HCEC 1CT (cell line): ENCODE measurements around the gene CEP89.
A peak's percentile ranks its signal among the peaks of the same experiment; 100 is the strongest.

Experiments
- DNase-seq: peaks from one replicate; pipeline ENCODE4 v3.0.0-alpha.2; 2017

Gene CEP89

DNA sequence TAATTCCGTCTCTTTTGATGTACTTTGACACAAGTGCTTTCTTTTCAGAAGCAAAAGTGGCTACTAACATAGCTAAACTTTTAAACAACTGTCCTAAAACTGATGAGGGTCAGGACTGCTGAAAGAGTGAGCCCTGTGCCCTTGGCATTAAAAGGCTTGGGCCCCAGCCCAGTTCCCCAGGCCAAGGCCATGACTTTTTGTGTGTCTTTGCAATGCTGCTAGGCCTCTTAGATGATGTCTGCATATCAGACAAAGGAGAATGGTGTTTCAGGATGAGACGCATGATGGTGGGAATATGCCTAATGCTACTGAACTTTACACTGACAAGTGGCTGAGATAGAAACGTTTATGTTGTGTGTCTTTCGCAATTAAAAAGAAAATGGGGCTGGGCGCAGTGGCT is 140.1 kb downstream of the CEP89 start:
- DNase-seq: no peak

DNA sequence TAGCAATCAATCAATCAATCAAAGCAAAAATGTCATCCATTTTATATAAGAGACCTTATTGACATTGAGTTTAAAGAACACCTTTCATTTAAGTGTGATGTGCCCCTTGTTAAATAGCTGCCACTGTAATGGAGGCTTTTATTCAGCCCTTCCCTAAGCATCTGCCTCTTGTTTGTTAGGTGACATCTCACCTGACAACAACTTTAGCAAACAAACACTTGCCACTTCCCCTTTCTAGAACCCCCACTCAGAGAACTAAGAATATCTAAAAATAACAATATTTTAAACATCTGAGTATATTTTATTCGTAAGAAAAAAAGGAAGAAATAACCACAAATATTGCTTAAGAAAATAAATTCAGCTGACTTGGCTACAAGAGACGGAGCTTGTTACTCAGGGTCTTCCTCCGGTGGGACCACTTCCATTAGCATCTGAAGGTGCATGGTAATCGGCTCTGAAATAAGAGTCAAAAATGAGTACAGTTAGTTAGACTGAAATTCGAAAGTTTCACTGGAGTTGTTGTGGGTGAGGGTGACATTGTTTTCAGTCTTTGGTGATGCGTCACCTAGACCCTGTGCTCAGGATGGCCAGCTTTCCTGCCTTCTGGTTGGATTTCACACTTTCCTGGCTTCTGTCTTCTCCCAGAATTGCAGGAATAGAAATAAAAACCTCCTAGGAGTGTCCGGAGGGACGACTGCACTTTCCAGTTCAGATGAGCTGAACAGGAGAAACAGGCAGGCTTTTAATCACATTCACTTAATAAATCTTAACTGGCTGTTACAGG is 141.3 kb downstream of the CEP89 start:
- peak; percentile 30 for DNase-seq

DNA sequence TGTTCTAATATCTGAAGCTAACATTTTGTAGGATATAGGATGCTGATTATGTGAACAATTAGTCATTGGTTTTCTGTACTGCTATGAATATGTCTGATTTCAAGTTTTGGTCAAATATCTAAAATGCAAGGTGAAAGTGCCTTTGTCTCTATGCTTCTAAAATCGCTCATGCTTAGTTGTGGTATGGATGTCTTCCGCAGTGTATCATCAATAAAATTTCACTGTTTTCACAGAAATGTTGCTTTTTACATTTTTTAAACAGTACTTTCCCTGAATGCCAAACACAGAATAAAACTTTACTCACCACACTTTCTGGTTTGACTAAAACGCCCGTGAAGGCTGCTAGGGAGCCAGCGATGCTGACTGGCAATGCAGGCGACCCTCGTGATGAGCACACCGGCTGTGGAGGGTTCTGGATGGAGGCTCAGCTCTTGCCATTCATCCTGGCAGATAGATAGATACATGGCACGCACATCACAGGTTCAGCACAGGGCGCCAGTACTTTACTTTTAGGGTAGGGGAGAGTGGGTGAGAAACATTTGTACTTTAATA is 142.3 kb downstream of the CEP89 start:
- no peak for DNase-seq

DNA sequence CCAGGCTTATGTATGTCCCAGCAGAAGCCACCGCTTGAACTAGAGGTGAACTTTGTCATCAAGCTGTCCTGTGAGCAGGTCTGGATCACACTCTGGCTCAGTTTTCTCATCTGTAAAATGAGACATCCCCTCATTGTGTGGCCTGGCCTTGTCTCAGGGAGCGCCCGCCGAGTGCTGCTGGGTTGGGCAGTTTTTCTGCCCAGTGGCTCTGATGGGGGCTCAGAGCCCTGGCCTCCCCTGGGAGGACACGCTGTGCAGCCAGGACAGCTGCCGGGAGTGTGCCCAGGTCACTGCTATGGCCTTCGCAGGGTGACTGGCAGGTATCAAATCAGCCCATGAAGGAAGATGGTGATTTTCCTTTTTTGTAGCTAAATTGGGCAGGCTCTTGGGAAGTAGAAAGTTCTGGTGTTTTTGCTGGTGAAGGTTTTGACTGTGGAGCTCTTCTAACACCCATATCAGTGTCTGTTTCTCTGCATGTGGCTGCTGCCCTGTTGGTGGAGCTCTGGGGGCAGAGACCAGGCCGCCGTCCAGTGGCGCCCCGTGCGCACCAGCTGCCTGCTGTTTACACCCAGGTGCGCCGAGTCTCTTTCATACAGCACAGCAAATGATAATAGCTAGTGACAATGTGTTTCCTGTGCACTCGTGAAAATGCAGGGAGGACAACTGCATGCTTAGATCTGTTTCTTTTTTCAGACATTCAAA is 143.0 kb downstream of the CEP89 start:
- DNase-seq: no peak

DNA sequence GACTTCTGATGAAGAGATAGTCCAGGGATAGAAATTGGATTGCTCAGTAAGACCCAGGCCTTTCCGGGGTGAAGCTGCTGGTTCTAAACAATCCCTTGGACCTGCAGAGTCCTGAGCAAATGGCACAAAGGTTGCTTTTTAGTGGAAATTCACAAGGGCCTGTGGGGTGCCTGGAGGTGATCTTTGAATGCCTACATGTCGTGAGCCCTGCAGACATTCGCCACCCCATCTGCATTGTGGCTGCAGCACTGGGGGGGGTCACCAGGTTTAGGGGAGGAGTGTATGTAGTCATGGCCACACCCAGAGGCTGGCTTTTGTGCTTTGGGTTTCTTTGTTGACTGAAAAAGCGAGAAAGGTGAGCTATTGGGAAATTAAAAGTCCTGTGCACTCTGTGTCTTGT is 143.6 kb downstream of the CEP89 start:
- DNase-seq: no peak
